Measurements from ENCODE around the gene PHYHIPL. TPM values are rescaled to one million over a fixed set of nuclear protein-coding genes. Genes with fewer than 3 reads are reported as not detected.

Gene PHYHIPL
- polyA plus RNA-seq, 1 of the 3 experiments (the other 2 are of a cell fraction), result 0.44 TPM

DNA sequence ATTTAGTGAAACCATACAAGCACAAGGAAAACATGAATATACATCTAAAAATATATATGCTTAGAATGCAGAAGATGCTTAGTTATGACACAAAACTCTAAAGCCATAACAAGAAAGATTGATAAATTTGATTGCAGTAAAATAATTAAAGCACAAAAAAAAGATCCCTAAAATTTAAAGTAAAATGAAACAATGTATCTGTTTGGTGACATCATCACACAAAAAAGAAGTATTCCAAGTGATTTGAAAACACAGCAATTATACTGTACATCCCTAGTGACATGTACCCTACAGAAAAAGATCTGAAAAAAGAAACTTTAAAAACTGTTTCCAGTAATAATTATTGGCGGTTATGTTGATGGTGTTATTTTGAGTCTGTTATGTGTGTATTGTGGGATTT lies 37.7 kb downstream of the PHYHIPL start:
- Histone ChIP-seq H3K36me3 (replicated peaks in 1 of 2; ENCODE audit: control insufficient read depth in 1 of 2, insufficient read depth in 2 of 2, low read length in 1 of 2) (no peaks in the 10 kb centered on the region), H3K4me3 (ENCODE audit: low read depth in 2 of 2, low read length in 1 of 2) (no peak overlapping the region), H3K4me1 (ENCODE audit: control insufficient read depth in 1 of 2, insufficient read depth in 2 of 2, low read depth in 1 of 2, low read length in 1 of 2) (peaks cover 0 to 3% of the 10 kb centered on the region in 2 experiments; a peak in 2 of 4 replicates), H2AFZ (ENCODE audit: low read depth) (no peak overlapping the region), H3K79me2 (ENCODE audit: insufficient read depth) (no peaks in the 10 kb centered on the region), H4K20me1 (ENCODE audit: insufficient read depth) (no peaks in the 10 kb centered on the region), H3K27me3 (ENCODE audit: insufficient read depth) (no peaks in the 10 kb centered on the region), H3K27ac (ENCODE audit: low read depth in 2 of 2, low read length in 1 of 2) (no peak overlapping the region), H3K9me3 (no peaks in the 10 kb centered on the region), H3K9me2 (no peaks in the 10 kb centered on the region; the same call in 1 of the 2 replicates), H3F3A (replicated peaks; ENCODE audit: insufficient read depth) (no peaks in the 10 kb centered on the region), H3K9ac (no peak overlapping the region), H3K4me2 (no peak overlapping the region)
- TF ChIP-seq RCOR1 (IDR thresholded peaks at IDR 0.05; ENCODE audit: low read length) (no peak), GATA2 (CRISPR knock-in tag; IDR thresholded peaks at IDR 0.05) (no peak), TCF12 (IDR thresholded peaks at IDR 0.05) (no peak), CHD2 (IDR thresholded peaks at IDR 0.05; ENCODE audit: low read length, partially characterized antibody) (no peak), POLR2AphosphoS5 (IDR thresholded peaks at IDR 0.05; ENCODE audit: low read depth, low read length) (no peak), MEF2A (IDR thresholded peaks at IDR 0.05; ENCODE audit: borderline replicate concordance, low read depth) (no peak), FOSL2 (IDR thresholded peaks at IDR 0.05; ENCODE audit: borderline replicate concordance, low read depth) (no peak), YY1 (IDR thresholded peaks at IDR 0.05; ENCODE audit: low read depth) (no peak), RAD21 (IDR thresholded peaks at IDR 0.05; ENCODE audit: low read length) (no peak), FOXM1 (IDR thresholded peaks at IDR 0.05; ENCODE audit: low read depth) (no peak), NRF1 (IDR thresholded peaks at IDR 0.05; ENCODE audit: low read depth, low read length) (no peak)
- TF ChIP-seq, protein P1, sequence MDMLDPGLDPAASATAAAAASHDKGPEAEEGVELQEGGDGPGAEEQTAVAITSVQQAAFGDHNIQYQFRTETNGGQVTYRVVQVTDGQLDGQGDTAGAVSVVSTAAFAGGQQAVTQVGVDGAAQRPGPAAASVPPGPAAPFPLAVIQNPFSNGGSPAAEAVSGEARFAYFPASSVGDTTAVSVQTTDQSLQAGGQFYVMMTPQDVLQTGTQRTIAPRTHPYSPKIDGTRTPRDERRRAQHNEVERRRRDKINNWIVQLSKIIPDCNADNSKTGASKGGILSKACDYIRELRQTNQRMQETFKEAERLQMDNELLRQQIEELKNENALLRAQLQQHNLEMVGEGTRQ (IDR thresholded peaks at IDR 0.05; ENCODE audit: borderline replicate concordance, low read depth, low read length), result no peak
- TF ChIP-seq, protein P2, sequence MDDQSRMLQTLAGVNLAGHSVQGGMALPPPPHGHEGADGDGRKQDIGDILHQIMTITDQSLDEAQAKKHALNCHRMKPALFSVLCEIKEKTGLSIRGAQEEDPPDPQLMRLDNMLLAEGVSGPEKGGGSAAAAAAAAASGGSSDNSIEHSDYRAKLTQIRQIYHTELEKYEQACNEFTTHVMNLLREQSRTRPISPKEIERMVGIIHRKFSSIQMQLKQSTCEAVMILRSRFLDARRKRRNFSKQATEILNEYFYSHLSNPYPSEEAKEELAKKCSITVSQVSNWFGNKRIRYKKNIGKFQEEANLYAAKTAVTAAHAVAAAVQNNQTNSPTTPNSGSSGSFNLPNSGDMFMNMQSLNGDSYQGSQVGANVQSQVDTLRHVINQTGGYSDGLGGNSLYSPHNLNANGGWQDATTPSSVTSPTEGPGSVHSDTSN (IDR thresholded peaks at IDR 0.05), result no peak
- TF ChIP-seq, protein P3, sequence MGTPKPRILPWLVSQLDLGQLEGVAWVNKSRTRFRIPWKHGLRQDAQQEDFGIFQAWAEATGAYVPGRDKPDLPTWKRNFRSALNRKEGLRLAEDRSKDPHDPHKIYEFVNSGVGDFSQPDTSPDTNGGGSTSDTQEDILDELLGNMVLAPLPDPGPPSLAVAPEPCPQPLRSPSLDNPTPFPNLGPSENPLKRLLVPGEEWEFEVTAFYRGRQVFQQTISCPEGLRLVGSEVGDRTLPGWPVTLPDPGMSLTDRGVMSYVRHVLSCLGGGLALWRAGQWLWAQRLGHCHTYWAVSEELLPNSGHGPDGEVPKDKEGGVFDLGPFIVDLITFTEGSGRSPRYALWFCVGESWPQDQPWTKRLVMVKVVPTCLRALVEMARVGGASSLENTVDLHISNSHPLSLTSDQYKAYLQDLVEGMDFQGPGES (IDR thresholded peaks at IDR 0.05; ENCODE audit: low read depth, low read length), result no peak
- WGBS (ENCODE audit: low lambda C conversion rate), result 83% methylated on average over 1 of the region's 1 CpG
- ChIA-PET POLR2A (no interaction called here), CTCF (no interaction called here)
- no peak for DNase-seq

DNA sequence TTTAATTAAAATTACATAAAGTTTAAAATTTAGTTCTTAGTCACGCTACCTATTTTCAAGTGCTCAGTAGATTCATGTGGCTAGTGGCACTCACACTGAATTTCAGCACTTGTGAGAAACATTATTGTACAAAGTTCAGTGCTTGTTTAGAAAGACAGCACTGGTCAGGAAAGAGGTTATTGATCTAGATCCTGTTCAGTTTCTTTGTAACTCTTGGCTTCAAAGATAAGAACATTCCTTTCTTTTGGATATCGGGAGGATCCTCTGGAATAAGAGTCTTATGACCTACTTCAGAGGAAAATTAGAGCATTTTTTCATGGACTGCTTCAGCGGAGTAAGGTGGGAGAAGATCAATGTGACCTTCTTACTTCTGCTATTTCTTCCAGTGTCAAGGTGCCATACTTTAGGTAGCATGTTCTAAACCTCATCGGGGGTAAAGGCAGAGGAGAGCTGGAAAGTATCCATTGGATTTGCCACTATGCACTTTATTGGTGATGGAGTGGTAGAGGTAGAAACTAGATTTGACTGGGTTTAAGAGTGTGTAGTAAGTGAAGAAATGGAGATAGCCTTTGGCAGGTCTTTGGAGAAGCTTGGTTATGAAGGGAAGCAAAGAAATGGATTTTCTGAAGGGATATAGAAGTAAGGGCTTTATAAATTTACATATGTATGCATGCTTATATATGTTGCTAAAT lies 39.9 kb downstream of the PHYHIPL start:
- Histone ChIP-seq H3K9me3 (no peaks in the 10 kb centered on the region), H4K20me1 (ENCODE audit: insufficient read depth) (no peaks in the 10 kb centered on the region), H3K36me3 (replicated peaks in 1 of 2; ENCODE audit: control insufficient read depth in 1 of 2, insufficient read depth in 2 of 2, low read length in 1 of 2) (no peaks in the 10 kb centered on the region), H3K9ac (no peak overlapping the region), H3K9me2 (no peaks in the 10 kb centered on the region; the same call in 1 of the 2 replicates), H3K4me3 (ENCODE audit: low read depth in 2 of 2, low read length in 1 of 2) (no peak overlapping the region), H3K79me2 (ENCODE audit: insufficient read depth) (no peaks in the 10 kb centered on the region), H3K4me1 (ENCODE audit: control insufficient read depth in 1 of 2, insufficient read depth in 2 of 2, low read depth in 1 of 2, low read length in 1 of 2) (peaks cover 0 to 3% of the 10 kb centered on the region in 2 experiments; a peak in 2 of 4 replicates), H3K27me3 (ENCODE audit: insufficient read depth) (no peaks in the 10 kb centered on the region), H3K27ac (ENCODE audit: low read depth in 2 of 2, low read length in 1 of 2) (no peak overlapping the region), H3K4me2 (no peak overlapping the region), H3F3A (replicated peaks; ENCODE audit: insufficient read depth) (no peaks in the 10 kb centered on the region), H2AFZ (ENCODE audit: low read depth) (no peak overlapping the region)
- DNase-seq, result no peak
- POLR2A ChIA-PET, result no interaction called here
- TF ChIP-seq FOSL2 (IDR thresholded peaks at IDR 0.05; ENCODE audit: borderline replicate concordance, low read depth), result no peak
- no peak for TF ChIP-seq FOXJ3 (CRISPR knock-in tag; IDR thresholded peaks at IDR 0.05)
- TF ChIP-seq TEAD4 (IDR thresholded peaks at IDR 0.05; ENCODE audit: borderline replicate concordance, insufficient read depth), result no peak
- TF ChIP-seq, protein P4, sequence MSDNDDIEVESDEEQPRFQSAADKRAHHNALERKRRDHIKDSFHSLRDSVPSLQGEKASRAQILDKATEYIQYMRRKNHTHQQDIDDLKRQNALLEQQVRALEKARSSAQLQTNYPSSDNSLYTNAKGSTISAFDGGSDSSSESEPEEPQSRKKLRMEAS (IDR thresholded peaks at IDR 0.05; ENCODE audit: low read depth), result no peak
- TF ChIP-seq, protein P5, sequence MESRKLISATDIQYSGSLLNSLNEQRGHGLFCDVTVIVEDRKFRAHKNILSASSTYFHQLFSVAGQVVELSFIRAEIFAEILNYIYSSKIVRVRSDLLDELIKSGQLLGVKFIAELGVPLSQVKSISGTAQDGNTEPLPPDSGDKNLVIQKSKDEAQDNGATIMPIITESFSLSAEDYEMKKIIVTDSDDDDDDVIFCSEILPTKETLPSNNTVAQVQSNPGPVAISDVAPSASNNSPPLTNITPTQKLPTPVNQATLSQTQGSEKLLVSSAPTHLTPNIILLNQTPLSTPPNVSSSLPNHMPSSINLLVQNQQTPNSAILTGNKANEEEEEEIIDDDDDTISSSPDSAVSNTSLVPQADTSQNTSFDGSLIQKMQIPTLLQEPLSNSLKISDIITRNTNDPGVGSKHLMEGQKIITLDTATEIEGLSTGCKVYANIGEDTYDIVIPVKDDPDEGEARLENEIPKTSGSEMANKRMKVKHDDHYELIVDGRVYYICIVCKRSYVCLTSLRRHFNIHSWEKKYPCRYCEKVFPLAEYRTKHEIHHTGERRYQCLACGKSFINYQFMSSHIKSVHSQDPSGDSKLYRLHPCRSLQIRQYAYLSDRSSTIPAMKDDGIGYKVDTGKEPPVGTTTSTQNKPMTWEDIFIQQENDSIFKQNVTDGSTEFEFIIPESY (IDR thresholded peaks at IDR 0.05; ENCODE audit: borderline replicate concordance, low read depth), result no peak
- 64% methylated on average over 4 of the region's 4 CpGs for WGBS (ENCODE audit: low lambda C conversion rate)
- CTCF ChIA-PET, result interaction anchor here (1.2 kb wide), 1 partner anchor 406 kb away, joined by 3 read pairs; no protein-coding TSS in a partner anchor
